22Rv1 (cell line): ENCODE measurements around the gene SEC16A.

Source experiments
- H3K27ac ChIP-seq: fragments of 450-650 bp; 2 replicates; pipeline ENCODE4 v1.5.1; 2017
- ZFX ChIP-seq: fragments of 450-650 bp; IDR thresholded peaks from 2 replicates; pipeline ENCODE4 v1.6.1; 2017; ENCODE audit warnings: antibody characterized with exemption, borderline replicate concordance
- TF ChIP-seq, protein P1 (sequence below): fragments of 450-650 bp; IDR thresholded peaks from 2 replicates; pipeline ENCODE4 v1.5.1; 2017; ENCODE audit warnings: mild to moderate bottlenecking

The SEC16A gene

DNA sequence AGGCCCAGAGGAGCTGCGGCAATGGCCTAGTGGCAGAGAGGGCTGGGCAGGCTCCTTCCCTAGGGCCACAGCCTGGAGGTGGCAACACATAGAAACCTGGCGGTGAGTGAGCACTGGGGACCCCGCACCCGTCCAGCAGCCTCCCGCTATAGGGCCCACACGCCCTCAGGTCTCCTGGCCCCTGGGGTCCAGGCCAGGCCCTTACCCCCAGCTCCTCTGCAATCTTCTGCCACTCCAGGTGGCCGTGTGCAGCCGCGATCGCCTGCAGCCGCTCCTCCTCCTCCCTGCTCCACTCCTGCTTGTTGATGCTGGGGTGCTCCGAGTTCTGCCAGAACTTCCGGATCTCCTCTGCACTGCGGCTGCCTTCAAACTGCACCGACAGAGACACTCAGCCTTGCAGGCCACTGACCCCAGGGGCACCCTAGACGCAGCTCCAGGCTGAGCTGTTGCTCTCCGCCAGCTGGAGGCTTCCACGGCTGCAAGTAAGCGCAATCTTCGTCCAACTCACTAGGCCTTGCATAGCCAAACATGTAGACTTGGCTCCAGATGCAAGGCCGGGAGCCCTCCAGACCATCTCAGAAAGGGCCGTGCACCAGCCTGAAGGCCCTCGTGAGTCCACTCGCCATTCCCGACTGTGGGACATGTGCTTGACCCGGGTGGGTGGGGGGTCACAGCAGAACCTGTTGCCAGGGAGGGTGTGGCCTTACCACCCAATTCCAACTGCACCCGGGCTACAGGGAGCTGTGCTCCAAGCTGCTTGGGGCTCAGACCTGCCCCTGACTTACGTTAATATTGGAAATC lies 90.9 kb downstream of the SEC16A start:
- H3K27ac ChIP-seq = no peak overlapping the region
- TF ChIP-seq ZFX = no peak
- TF ChIP-seq, protein P1, sequence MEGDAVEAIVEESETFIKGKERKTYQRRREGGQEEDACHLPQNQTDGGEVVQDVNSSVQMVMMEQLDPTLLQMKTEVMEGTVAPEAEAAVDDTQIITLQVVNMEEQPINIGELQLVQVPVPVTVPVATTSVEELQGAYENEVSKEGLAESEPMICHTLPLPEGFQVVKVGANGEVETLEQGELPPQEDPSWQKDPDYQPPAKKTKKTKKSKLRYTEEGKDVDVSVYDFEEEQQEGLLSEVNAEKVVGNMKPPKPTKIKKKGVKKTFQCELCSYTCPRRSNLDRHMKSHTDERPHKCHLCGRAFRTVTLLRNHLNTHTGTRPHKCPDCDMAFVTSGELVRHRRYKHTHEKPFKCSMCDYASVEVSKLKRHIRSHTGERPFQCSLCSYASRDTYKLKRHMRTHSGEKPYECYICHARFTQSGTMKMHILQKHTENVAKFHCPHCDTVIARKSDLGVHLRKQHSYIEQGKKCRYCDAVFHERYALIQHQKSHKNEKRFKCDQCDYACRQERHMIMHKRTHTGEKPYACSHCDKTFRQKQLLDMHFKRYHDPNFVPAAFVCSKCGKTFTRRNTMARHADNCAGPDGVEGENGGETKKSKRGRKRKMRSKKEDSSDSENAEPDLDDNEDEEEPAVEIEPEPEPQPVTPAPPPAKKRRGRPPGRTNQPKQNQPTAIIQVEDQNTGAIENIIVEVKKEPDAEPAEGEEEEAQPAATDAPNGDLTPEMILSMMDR = no peak
